Fibroblast of mammary gland (primary cell): ENCODE data around the gene MAP3K8.
A peak's percentile ranks its signal among the peaks of the same experiment; 100 is the strongest.

Experiments used
- DNase-seq: peaks from one replicate; pipeline ENCODE4 v3.0.0-alpha.2; 2010; ENCODE audit warnings: low read depth
- H3K4me3 ChIP-seq: 2 replicates; pipeline ENCODE4 v1.5.1; 2011; ENCODE audit warnings: low read depth, mild to moderate bottlenecking, low read length, moderate library complexity; ENCODE audit not compliant: control insufficient read depth
- TF ChIP-seq, protein P1 (sequence below): conservative IDR thresholded peaks from 2 replicates; pipeline ENCODE4 v1.5.1; 2011; ENCODE audit warnings: low read depth, low read length, inconsistent platforms; ENCODE audit not compliant: control insufficient read depth, insufficient read depth

Gene MAP3K8

DNA sequence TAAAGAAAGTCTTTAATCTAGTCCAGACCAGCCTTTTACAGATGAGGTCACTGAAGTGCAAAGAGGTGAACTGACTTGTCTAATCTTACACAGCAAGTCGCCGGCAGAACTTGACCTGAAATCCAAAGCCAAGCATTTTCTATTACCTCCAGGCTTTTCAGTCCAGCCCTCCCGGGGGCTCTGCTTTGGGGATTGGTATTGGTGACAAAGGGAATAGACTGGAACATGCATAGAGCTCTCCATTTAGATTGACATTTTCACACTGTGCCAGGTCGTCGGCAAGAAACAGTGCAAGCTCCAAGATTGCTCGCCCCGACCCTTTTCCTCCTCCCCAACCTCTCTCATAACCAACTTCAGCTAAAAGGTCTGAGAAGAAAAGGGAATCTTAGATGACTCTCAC, 42.7 kb upstream of the MAP3K8 start:
- no peak overlapping the region for H3K4me3 ChIP-seq
- DNase-seq, result no peak
- TF ChIP-seq, protein P1, sequence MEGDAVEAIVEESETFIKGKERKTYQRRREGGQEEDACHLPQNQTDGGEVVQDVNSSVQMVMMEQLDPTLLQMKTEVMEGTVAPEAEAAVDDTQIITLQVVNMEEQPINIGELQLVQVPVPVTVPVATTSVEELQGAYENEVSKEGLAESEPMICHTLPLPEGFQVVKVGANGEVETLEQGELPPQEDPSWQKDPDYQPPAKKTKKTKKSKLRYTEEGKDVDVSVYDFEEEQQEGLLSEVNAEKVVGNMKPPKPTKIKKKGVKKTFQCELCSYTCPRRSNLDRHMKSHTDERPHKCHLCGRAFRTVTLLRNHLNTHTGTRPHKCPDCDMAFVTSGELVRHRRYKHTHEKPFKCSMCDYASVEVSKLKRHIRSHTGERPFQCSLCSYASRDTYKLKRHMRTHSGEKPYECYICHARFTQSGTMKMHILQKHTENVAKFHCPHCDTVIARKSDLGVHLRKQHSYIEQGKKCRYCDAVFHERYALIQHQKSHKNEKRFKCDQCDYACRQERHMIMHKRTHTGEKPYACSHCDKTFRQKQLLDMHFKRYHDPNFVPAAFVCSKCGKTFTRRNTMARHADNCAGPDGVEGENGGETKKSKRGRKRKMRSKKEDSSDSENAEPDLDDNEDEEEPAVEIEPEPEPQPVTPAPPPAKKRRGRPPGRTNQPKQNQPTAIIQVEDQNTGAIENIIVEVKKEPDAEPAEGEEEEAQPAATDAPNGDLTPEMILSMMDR, result no peak

DNA sequence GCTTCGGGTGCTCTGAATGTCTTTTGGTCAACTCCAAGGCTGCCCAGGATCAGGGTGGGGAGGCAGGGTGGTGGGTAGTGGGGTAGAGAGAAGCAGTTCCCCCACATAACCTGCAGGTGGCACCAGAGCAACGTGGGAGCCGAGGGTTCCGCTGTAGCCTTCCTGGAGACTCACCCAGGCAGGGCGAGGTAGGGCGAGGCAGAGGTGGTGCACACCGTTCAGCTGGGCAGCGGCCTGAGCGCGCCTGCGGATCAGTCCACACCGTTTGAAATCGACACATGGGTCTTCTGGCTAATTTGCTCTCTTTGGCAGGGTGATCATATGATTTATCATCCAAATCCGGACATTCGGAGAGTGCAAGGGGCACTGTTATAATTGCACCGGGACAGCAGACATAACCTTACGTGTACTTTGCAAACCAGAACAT, 41.4 kb upstream of the MAP3K8 start:
- H3K4me3 ChIP-seq, result peak overlapping the region; percentile 6
- DNase-seq, result peak; percentile 54
- TF ChIP-seq, protein P1, result peak; percentile 93

DNA sequence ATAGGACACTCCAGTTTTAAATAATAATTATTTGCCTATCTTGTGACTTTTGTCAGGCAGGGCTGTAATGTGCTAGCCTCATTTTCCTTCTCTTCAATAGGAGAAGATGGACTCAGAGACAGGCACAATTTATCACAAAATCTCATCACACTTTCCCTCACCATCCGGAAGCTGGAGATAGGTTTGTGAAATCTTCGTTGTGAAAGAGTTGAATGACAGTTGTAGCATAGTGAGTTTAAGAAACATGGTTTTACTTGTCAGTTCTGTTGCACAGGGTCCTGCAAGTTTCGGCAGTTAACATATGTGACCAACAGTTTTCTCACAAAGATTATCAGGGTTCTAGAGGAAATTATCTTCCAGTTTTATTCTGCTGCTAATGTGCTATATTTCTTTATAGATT, 37.7 kb upstream of the MAP3K8 start:
- TF ChIP-seq, protein P1, result no peak
- no peak overlapping the region for H3K4me3 ChIP-seq
- no peak for DNase-seq

GRCh38 chr10:30396698-30397097, 37.3 kb upstream of the MAP3K8 start:
- no peak overlapping the region for H3K4me3 ChIP-seq
- no peak for DNase-seq
- TF ChIP-seq, protein P1, result no peak

DNA sequence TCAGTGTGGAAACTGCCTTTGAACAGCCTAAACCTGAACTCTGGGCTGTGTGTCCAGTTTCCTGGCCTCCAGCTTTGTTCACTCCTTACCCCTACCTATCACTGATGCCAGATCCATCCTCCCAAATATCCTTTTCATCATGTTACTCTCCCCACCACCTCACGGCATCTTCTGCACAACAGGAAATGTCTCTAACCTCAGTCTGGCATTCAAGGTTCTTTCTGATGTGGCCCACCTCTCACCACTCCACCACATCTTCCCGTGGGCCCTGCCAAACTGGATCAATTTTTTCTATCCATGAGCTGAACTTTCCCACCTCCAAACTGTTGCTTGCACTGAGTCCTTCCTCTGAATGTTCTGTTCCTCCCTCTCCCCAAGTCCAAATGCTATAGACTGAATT, 35.8 kb upstream of the MAP3K8 start:
- no peak for DNase-seq
- H3K4me3 ChIP-seq, result no peak overlapping the region
- TF ChIP-seq, protein P1, result no peak

GRCh38 chr10:30398788-30399187, 35.2 kb upstream of the MAP3K8 start:
- no peak overlapping the region for H3K4me3 ChIP-seq
- DNase-seq, result no peak
- TF ChIP-seq, protein P1, result peak; percentile 19

- TF ChIP-seq, protein P1, result no peak
Observed at GRCh38 chr10:30403494-30403893, 30.5 kb upstream of the MAP3K8 start.

More at GRCh38 chr10:30403494-30403893, 30.5 kb upstream of the MAP3K8 start:
- DNase-seq, result no peak
- no peak overlapping the region for H3K4me3 ChIP-seq
